Raji (cell line): Measurements from ENCODE around the gene TCTN2.

Source experiments
- POLR2A ChIP-seq: IDR thresholded peaks from 2 replicates; pipeline ENCODE4 v1.6.1; 2011; ENCODE audit warnings: low read depth, low read length, control low read depth; ENCODE audit not compliant: insufficient read depth

The TCTN2 gene

GRCh38 chr12:123670882-123671728, at the start of gene TCTN2:
Gene TCTN2, plus strand, starts transcription at chr12:123671113. Its CDS starts 128 bp downstream, at chr12:123671241.
- 0 out of 2 replicates have a peak, but pooled peaks have one; percentile 23 for TF ChIP-seq POLR2A

- TF ChIP-seq POLR2A = no peak
These were observed 49.0 kb upstream of the TCTN2 start for GRCh38 chr12:123621619-123622530.

DNA sequence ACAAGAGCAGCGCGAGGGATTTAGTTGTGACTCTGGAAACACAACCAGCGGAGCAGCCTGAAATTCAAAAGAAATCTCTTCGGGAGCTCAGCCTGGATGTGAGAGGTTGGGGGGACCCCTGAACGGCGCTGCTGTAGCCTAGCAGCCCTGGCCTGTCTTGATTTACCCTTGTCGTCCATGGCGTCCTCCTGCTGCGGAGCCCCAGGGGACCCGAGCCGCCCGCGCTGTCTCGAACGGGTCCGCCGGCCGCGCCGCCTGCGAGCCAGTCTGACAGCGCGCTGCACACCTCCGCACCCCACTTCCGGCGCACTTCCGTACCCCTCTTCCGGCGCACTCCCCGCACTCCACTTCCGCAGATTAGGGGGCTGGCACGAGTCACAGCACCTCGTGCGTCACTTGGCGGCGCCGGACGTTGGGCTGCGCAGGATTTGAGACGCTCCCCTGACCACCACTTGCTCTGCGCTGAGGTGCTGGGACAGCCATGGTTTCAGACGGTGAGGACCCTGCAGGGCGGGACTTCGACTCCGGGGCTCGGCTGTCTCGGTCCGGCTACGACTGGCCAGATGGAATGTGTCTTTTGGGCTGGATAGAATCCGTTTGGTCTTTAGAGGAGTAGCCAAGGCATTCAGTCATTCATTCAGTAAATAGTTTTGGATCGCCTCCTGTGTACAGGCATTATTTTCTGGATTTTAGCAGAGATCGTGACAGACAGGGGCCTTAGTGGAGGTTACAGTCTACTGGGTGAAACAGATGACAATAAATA, 37.4 kb upstream of the TCTN2 start, which contains the start of the genes EIF2B1 and GTF2H3:
Gene EIF2B1, minus strand, starts transcription at position 308 of the 763 bp plus-strand sequence. Its CDS starts 129 bp downstream, at position 179.
Gene GTF2H3, plus strand, starts transcription at position 451 of the 763 bp plus-strand sequence. Its CDS starts 31 bp downstream, at position 482.
- TF ChIP-seq POLR2A = peak; percentile 99

DNA sequence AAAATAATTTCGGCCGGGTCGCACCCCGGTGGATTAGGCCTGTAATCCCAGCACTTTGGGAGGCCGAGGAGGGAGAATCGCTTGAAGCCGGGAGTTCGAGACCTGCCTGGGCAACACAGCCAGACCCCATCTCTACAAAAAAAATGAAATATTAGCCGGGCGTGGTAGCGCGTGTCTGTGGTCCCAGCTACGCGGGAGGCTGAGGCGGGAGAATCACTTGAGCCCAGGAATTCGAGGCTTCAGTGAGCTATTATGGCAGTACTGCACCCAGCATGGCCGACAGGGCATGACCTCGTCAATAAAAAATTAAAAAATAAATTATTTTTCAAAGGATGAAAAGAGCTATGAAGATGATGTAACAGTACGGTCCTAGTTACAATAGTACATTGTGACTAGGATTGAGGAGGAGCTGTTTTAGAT, 36.8 kb upstream of the TCTN2 start:
- TF ChIP-seq POLR2A = no peak

GRCh38 chr12:123643911-123644310, 27.0 kb upstream of the TCTN2 start:
- no peak for TF ChIP-seq POLR2A

DNA sequence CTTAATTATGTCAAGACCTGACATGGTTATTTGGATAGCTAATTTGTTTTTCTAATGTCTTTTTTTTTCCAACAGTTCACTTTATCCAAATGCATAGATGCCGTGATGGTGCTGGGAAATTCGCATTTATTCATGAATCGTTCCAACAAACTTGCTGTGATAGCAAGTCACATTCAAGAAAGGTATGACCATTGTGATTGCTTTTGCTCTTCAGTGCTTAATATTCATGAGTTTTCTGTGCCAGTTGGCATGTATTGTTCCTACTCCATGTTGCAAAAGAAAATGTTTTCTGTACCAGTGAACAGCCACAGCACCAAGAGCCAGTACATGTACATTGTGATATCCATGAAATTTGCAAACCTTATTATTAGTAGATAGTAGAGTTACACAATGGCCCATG, 25.5 kb upstream of the TCTN2 start:
- no peak for TF ChIP-seq POLR2A

- no peak for TF ChIP-seq POLR2A
These were observed 25.0 kb upstream of the TCTN2 start for GRCh38 chr12:123645878-123646277.

- TF ChIP-seq POLR2A = no peak
These were observed 22.5 kb upstream of the TCTN2 start for GRCh38 chr12:123648401-123648800.

DNA sequence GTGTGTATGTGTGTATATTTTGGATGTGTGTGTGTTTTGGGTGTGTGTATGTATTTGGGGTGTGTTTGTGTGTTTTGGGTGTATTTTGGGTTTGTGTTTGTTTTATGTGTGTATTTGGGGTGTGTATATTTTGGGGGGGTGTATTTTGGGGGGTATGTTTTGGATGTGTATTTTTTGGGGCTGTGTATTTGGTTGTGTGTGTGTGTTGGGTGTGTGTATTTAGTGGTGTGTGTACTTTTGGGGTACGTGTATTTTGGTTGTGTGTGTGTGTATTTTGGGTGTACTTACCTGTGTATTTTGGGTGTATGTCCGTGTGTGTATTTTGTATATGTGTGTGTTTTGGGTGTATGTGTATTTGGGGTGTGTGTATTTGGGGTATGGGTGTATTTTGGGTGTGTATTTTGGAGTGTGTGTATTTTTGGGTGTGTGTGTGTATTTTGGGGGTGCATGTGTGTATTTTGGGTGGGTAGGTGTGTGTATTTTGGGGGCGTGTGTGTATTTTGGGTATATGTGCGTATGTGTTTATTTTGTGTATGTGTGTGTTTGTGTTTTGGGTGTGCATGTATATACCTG, 16.7 kb upstream of the TCTN2 start:
- no peak for TF ChIP-seq POLR2A

GRCh38 chr12:123655420-123655819, 15.5 kb upstream of the TCTN2 start:
- no peak for TF ChIP-seq POLR2A

DNA sequence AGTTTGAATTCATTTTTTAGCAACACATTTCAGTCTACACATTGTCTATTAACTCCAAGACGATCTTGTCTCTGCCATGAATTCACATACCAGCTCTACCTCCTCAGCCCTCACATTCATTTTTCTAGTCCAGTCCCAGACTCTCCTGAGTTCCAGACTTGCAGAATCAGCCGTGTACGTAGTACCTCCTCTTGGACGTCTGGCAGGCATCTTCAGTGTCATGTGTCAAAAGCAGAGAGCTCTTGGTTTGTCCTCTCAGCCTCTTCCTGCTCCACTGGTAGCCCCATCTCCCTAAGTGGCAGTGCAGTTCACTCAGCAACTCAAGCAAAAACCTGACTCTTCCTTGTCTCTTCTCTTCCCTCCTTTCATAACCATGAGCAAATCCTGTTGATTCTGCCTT, 14.5 kb upstream of the TCTN2 start:
- TF ChIP-seq POLR2A = no peak

DNA sequence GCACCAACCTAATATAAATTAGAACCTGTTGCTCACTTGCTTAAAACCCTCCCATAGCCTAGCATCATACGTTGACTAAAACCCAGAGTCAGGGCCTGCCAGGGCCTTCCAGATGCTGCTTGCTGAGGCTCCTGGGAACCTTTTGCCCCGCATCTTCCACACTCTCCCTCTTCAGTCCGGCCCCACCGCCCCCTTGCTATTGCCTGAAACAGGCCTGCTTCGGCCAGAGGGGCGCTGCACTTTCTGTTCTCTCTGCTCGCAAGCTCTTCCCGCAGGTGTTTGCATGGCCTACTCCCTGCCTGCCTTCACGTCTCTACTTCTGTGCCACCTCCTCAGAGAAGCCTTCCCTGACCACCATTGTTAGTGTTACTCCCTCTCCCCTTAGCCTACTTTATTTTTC, 13.7 kb upstream of the TCTN2 start:
- no peak for TF ChIP-seq POLR2A

DNA sequence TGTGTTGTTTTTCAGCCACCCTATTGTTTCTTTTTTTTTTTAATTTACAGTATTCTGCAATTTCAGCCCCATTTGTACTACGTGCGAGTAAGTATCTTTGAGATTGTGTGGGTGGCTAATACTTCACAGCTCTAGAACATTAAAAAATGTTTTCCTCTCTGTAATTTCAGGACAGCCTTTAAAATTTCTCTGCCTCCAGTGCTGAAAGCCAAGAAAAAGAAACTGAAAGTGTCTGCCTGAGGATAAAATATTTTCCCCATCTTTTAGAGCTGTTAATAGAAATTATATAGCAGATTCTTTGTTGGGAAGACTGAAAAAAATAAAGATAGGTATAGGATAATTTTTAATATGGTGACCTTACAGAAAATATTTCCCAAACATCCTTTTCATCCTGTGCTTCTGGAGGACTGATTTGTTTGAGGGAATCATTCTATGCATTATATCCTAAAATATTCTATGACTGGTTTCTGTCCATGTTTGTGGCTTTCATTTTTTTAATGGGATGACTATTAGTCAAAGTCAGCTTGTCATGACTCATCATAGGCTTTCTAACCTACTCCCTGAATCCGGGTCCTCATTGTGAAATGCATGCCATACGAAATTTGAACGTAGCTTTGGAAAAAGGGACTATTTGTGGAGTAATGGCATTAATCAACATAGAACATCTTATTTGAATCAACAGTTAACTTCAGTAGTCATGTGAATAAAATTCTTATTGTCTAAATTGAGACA, 10.8 kb upstream of the TCTN2 start:
- no peak for TF ChIP-seq POLR2A

DNA sequence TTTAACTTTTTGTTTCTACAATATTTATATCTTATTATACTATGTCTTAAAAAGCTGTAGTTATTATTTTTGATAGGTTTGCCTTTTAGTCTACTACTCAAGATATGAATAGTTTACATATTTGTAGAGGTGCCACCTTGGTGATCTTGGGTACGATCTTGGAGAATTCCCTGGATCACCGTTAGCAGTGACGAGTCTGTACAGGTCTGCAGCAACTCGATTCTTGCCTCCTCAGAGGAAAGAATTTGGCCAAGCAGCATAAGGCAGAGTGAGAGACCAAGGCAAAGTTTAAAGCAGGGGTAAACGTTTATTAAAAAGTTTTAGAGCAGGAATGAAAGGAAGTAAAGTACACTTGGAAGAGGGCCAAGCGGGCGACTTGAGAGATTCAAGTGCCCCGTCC, 3.1 kb upstream of the TCTN2 start:
- no peak for TF ChIP-seq POLR2A

- TF ChIP-seq POLR2A = no peak
These were observed 963 bp downstream of the TCTN2 start for GRCh38 chr12:123671876-123672275.
